HK-2 (cell line): ENCODE measurements around the gene EBI3.
"Not testable (repeated sequence)": the region's sequence is repeated elsewhere in the genome, so short reads cannot be mapped to it uniquely, and the experiment has no call there.

Source experiments
- DNase-seq: peaks from one replicate; pipeline ENCODE4 v3.0.0-alpha.2; 2018; ENCODE audit not compliant: unreplicated experiment

EBI3 gene

GRCh38 chr19:4200940-4201542, 28.3 kb upstream of the EBI3 start:
- DNase-seq: no peak

GRCh38 chr19:4201798-4202197, 27.5 kb upstream of the EBI3 start:
- no peak for DNase-seq

DNA sequence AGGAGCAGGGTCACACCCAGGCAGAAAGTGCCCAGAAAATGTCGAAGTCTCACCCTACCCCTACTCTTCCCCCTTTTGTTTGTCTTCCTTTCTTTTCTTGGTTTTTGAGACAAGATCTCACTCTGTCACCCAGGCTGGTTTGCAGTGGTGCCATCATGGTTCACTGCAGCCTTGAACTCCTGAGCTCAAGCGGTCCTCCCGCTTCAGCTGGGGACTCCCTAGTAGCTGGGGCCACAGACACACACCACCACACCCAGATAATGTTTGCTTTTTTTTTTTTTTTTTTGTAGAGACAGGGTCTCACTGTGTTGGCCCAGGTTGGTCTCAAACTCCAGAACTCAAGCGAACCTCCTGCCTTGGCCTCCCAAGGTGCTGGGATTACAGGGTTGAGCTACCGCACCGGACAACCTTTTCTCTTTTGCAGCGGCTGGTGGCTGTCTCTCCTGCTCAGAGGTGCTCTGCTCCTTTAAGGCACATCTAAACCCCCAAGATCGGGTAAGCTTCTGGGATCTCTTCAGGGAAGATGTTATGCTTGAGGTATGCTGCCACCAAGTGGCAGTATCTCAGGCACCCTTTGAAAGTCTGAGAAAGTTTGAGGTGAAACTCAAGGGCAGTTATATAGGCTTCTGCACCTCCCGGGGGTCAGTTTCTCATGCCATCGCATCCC, 22.4 kb upstream of the EBI3 start:
- DNase-seq: peak; percentile 26

GRCh38 chr19:4208385-4209094, 20.8 kb upstream of the EBI3 start:
- DNase-seq: peak; percentile 75

- DNase-seq: no peak
Measured at GRCh38 chr19:4210166-4210731, 19.1 kb upstream of the EBI3 start.

DNA sequence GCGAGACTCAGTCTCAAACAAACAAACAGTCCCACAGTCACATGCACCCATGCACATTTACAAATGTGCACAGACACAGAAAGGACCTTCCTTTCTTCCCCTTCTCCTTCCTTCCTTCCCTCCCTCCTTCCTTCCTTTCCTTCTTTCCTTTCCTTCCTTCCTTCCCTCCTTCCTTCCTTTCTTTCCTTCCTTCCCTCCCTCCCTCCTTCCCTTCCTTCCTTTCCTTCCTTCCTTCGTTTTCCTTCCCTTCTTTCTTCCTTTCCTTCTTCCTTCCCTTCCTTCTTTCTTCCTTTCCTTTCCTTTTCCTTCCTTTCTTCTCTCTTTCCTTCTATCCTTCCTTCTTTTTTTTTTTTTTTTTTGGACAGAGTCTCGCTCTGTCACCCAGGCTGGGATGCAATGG, 16.2 kb upstream of the EBI3 start:
- DNase-seq: no peak

DNA sequence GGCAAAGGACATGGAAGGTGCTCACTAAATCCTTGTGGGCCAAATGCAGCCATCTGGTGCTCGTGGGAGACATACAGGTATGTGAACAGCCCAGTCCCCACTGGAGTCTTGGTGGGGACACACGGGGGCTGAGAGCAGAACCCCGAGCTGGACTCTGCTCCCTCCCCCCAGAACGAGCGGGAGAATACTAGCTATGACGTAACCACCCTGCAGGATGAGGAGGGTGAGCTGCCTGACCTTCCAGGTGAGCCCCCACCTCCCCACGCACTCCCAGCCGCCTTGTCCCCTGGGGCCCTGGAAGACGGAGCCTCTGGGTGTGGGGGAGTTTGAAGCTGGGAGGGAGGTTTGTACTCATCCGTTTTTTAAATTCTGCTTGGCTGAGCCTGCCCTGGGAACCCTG, 13.5 kb upstream of the EBI3 start:
- DNase-seq: no peak

GRCh38 chr19:4216846-4217245, 12.5 kb upstream of the EBI3 start:
- no peak for DNase-seq

GRCh38 chr19:4217429-4218264, 11.7 kb upstream of the EBI3 start:
- DNase-seq: no peak

- not testable (repeated sequence) for DNase-seq
Measured at GRCh38 chr19:4218523-4218922, 10.8 kb upstream of the EBI3 start.

- no peak for DNase-seq
Measured at GRCh38 chr19:4220188-4220587, 9.1 kb upstream of the EBI3 start.

GRCh38 chr19:4224470-4224869, 4.9 kb upstream of the EBI3 start:
- DNase-seq: no peak

DNA sequence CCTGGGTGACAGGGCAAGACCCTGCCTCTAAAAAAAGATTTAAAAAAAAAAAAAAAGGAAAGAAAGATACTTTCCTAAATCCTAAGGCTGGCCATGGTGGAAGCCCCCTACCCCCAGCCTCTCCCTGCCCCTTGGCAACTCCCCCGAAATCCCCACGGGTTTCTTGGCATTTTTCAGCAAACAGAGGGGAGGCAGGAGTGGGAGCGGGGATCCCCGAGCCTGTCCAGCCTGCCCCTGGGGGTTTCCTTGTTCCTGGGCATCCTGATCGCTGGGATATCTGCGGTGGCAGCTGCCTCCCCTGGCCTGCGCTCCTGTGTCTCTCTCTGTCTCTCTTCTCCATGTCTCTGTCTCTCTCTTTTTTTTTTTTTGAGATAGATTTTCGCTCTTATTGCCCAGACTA, 3.4 kb upstream of the EBI3 start:
- DNase-seq: no peak

- no peak for DNase-seq
Measured at GRCh38 chr19:4227771-4228170, 1.6 kb upstream of the EBI3 start.

GRCh38 chr19:4228765-4229178, 551 bp upstream of the EBI3 start:
- no peak for DNase-seq

DNA sequence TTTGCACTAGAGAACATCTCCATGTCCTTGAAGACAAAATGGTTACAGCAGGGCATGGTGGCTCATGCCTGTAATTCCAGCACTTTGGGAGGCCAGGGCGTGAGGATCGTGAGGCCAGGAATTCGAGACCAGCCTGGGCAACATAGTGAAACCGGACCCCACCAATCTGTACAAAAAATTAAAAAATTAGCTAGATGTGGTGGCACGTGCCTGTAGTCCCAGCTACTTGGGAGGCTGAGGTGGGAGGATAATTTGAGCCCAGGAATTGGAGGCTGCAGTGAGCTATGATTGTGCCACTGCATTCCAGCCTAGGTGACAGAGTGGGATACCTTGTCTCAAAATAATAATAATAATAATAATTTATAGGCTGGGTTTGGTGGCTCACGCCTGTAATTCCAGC, 914 bp downstream of the EBI3 start:
- DNase-seq: not testable (repeated sequence)

GRCh38 chr19:4231521-4231920, 2.2 kb downstream of the EBI3 start:
- DNase-seq: not testable (repeated sequence)

DNA sequence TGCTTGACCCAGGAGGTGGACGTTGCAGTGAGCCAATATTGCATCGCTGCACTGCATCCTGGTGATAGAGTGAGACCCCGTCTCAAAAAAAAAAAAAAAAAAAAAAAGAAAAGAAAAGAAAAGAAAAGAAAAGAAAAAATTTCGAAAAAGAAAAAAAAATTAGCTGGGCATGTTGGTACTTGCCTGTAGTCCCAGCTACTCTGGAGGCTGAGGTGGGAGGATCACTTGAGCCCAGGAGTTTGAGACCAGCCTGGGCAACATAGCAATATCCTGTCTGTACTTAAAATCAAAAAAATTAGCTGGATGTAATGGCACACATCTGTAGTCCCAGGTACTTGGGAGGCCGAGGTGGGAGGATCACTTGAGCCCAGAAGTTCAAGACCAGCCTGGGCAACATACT, 2.8 kb downstream of the EBI3 start:
- not testable (repeated sequence) for DNase-seq

- DNase-seq: no peak
Measured at GRCh38 chr19:4232614-4233281, 3.4 kb downstream of the EBI3 start.

DNA sequence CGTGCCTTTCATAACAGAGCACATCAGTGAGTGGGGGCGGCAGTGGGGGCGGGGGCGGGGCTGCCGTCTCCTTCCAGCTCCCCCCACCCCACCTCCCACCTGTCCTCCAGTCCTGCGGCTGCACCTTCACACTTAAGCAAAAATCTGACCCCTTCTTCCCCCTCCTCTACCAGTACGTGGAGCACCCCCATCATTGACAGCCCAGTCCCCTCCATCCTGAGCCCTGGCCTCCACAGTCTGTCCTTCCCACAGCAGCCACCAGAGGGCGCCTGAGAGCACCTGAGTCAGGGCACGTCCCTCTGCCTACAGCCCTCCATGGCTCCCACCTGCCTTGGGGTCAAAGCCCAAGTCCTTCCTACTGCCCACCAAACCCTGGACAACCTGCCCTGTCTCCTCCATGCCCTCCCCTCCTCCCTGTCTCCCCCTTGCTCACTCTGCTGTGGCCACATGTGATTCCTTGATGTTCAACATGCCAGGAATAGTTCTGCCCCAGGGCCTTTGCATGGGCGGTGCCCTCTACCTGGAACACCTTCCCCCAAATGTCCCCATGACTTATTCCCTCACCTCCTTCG, 4.0 kb downstream of the EBI3 start:
- peak; percentile 62 for DNase-seq
